Parathyroid adenoma (tissue), 2 donors: Measurements from ENCODE around the gene NTF3.

Source experiments
- H2AFZ ChIP-seq: fragments of 300-600 bp; sonication (generic); one replicate; pipeline ENCODE4 v1.7.0; 2017; ENCODE audit warnings: antibody characterized with exemption, mild to moderate bottlenecking
- H3K27ac ChIP-seq: fragments of 300-600 bp; sonication (generic); one replicate; pipeline ENCODE4 v1.7.0; 2017
- H3K27me3 ChIP-seq: fragments of 300-600 bp; sonication (generic); one replicate; pipeline ENCODE4 v1.7.0; 2017; ENCODE audit warnings: low read length; ENCODE audit not compliant: control insufficient read depth, insufficient read depth
- H3K36me3 ChIP-seq: fragments of 300-600 bp; sonication (generic); one replicate; pipeline ENCODE4 v1.7.0; 2017; ENCODE audit warnings: low read length; ENCODE audit not compliant: control insufficient read depth, insufficient read depth
- H3K4me1 ChIP-seq: fragments of 300-600 bp; sonication (generic); one replicate; pipeline ENCODE4 v1.7.0; 2017; ENCODE audit warnings: control low read depth
- H3K4me2 ChIP-seq: fragments of 300-600 bp; sonication (generic); one replicate; pipeline ENCODE4 v1.7.0; 2017; ENCODE audit warnings: low read length
- H3K4me3 ChIP-seq: fragments of 300-600 bp; sonication (generic); one replicate; pipeline ENCODE4 v1.7.0; 2017; ENCODE audit warnings: low read depth, low read length
- H3K79me2 ChIP-seq: fragments of 300-600 bp; sonication (generic); one replicate; pipeline ENCODE4 v1.7.0; 2017; ENCODE audit warnings: control low read depth
- H3K9ac ChIP-seq: fragments of 300-600 bp; sonication (generic); one replicate; pipeline ENCODE4 v1.7.0; 2017; ENCODE audit warnings: mild to moderate bottlenecking
- H3K9me3 ChIP-seq: fragments of 300-600 bp; sonication (generic); one replicate; pipeline ENCODE4 v1.7.0; 2017; ENCODE audit warnings: low read length; ENCODE audit not compliant: control insufficient read depth
- TF ChIP-seq, protein P1 (sequence below): fragments of 300-600 bp; sonication (generic); IDR thresholded peaks from one replicate; pipeline ENCODE4 v1.7.0; 2017; ENCODE audit warnings: antibody characterized with exemption, mild to moderate bottlenecking
- donor health status: primary hyperparathyroidism.

Gene NTF3

DNA sequence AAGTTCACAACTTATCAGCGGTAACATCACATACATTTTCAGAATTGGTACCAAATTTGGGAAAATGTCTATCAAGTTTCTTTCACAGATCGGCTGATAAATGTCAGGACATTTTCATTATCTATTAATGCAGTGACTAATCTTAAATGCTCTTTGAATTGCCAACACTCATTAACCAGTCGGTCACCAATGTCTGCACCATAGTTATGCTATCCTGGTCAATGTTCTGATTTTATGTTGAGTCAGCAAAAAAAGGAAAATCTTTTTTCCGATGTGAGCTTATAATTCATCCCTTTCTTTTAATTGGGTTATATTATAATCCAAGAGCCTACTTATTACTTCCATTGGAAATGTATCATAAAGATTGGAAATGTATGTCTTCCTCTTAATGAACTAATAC is 77.2 kb downstream of the NTF3 start:
- Histone ChIP-seq H3K36me3 (no peaks in the 10 kb centered on the region), H3K79me2 (no peaks in the 10 kb centered on the region), H3K9ac (no peak overlapping the region), H3K27me3 (peaks cover 4% of the 10 kb centered on the region), H3K27ac (no peak overlapping the region), H3K9me3 (no peaks in the 10 kb centered on the region), H2AFZ (no peak overlapping the region), H3K4me2 (no peak overlapping the region), H3K4me1 (no peaks in the 10 kb centered on the region), H3K4me3 (no peak overlapping the region)
- TF ChIP-seq, protein P1, sequence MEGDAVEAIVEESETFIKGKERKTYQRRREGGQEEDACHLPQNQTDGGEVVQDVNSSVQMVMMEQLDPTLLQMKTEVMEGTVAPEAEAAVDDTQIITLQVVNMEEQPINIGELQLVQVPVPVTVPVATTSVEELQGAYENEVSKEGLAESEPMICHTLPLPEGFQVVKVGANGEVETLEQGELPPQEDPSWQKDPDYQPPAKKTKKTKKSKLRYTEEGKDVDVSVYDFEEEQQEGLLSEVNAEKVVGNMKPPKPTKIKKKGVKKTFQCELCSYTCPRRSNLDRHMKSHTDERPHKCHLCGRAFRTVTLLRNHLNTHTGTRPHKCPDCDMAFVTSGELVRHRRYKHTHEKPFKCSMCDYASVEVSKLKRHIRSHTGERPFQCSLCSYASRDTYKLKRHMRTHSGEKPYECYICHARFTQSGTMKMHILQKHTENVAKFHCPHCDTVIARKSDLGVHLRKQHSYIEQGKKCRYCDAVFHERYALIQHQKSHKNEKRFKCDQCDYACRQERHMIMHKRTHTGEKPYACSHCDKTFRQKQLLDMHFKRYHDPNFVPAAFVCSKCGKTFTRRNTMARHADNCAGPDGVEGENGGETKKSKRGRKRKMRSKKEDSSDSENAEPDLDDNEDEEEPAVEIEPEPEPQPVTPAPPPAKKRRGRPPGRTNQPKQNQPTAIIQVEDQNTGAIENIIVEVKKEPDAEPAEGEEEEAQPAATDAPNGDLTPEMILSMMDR, result no peak

DNA sequence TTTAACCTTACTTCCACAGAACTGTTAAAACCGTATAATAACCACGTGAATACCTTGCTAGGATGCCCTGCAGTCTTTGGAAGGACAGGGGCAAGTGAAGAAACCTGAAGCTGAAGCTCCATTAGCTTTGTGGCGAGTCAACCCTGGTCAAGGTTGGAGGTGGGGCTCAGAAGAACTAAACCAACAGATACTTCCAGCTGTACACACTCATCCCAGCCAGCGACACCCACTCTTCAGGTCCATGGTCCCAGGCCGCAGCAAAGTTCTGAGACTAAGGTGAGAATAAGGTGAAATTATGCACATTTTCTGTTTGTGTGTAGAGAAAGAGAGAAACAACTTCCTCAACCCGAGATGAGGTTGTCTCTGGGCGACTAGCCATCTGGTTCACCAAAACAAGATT is 77.6 kb downstream of the NTF3 start:
- Histone ChIP-seq H3K4me1 (no peaks in the 10 kb centered on the region), H3K9ac (no peak overlapping the region), H3K36me3 (no peaks in the 10 kb centered on the region), H3K79me2 (no peaks in the 10 kb centered on the region), H3K4me2 (no peak overlapping the region), H3K9me3 (no peaks in the 10 kb centered on the region), H2AFZ (no peak overlapping the region), H3K27me3 (peaks cover 4% of the 10 kb centered on the region), H3K27ac (no peak overlapping the region), H3K4me3 (no peak overlapping the region)
- TF ChIP-seq, protein P1, result no peak

DNA sequence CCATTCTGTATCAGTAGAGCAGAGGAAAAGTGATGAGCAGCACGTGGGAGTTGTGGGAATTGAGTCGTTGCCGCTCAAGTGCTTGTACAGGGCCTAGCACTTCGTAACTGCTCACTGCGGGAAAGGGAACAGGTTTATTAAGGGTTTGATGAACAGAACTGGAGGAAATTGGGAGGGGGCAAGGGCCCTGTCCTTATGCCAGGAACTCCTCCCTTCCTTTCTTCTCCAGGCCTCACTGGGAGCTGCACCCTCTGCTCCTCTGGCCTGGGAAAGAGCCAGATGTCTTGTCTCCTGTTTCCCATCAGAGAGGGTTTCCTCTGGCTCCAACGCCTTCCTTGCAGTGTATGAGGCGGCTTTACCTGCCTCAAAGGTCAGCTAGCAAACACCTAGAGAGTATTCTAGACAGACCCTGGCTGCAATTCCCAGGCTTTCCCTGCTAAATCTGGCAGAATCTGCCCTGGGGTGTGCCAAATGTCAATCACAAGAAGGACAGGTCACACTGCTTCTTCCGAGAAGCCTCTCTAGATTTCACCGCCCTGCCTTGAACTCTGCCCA is 78.4 kb downstream of the NTF3 start:
- Histone ChIP-seq H3K4me1 (no peaks in the 10 kb centered on the region), H3K4me2 (no peak overlapping the region), H2AFZ (no peak overlapping the region), H3K9me3 (no peaks in the 10 kb centered on the region), H3K36me3 (no peaks in the 10 kb centered on the region), H3K9ac (no peak overlapping the region), H3K4me3 (no peak overlapping the region), H3K79me2 (no peaks in the 10 kb centered on the region), H3K27me3 (peaks cover 4% of the 10 kb centered on the region), H3K27ac (no peak overlapping the region)
- TF ChIP-seq, protein P1, result no peak

DNA sequence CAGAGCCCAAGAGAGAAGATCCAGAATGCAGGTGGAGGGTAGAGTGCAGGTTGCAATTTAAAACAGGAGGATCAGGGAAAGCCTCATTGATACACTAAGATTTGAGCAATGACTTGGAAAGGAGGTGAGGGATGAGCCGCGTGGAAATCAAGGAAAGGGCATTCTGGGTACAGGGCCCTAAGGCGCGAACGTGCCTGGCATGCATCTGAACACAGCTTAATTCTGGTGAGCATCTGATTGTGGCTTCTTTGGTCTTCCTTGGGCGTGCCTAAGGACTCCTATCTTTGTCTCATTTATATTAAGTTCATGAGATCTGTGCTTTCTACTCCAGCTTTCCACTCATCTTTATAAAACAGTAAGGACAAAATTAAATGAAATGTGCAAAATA is 79.3 kb downstream of the NTF3 start:
- H3K9me3 ChIP-seq, result no peaks in the 10 kb centered on the region
- no peak overlapping the region for H3K4me2 ChIP-seq
- H3K27me3 ChIP-seq, result peaks cover 4% of the 10 kb centered on the region
- H3K4me3 ChIP-seq, result no peak overlapping the region
- no peaks in the 10 kb centered on the region for H3K4me1 ChIP-seq
- H3K79me2 ChIP-seq, result no peaks in the 10 kb centered on the region
- TF ChIP-seq, protein P1, result no peak
- H3K9ac ChIP-seq, result no peak overlapping the region
- H3K27ac ChIP-seq, result no peak overlapping the region
- H3K36me3 ChIP-seq, result no peaks in the 10 kb centered on the region
- no peak overlapping the region for H2AFZ ChIP-seq
